H9 (cell line): ENCODE results near the gene SBF1. TPM values are rescaled to one million over a fixed set of nuclear protein-coding genes. Genes with fewer than 3 reads are reported as not detected.

Experiments used
- DNase-seq: peaks from one replicate; pipeline ENCODE4 v3.0.0-alpha.2; 2017
- H2AFZ ChIP-seq: one replicate; pipeline ENCODE4 v1.6.1; 2013; ENCODE audit warnings: mild to moderate bottlenecking, low read length, control low read depth, moderate library complexity
- H2AK5ac ChIP-seq: 2 replicates; pipeline ENCODE4 v1.6.1; 2013; ENCODE audit warnings: low read length, control low read depth, mixed read lengths; ENCODE audit not compliant: insufficient read length
- H2BK120ac ChIP-seq: one replicate; pipeline ENCODE4 v1.6.1; 2013; ENCODE audit warnings: low read depth, mild to moderate bottlenecking, low read length, control low read depth, inconsistent platforms; ENCODE audit not compliant: poor library complexity, severe bottlenecking
- H2BK12ac ChIP-seq: 2 replicates; pipeline ENCODE4 v1.6.1; 2013; ENCODE audit warnings: low read length, control low read depth, mixed read lengths, low read depth; ENCODE audit not compliant: insufficient read length
- H2BK15ac ChIP-seq: 2 replicates; pipeline ENCODE4 v1.6.1; 2013; ENCODE audit warnings: low read depth, low read length, control low read depth
- H2BK20ac ChIP-seq: one replicate; pipeline ENCODE4 v1.6.1; 2013; ENCODE audit warnings: low read depth, mild to moderate bottlenecking, low read length, control low read depth, inconsistent platforms; ENCODE audit not compliant: poor library complexity, severe bottlenecking
- H2BK5ac ChIP-seq: 2 replicates; pipeline ENCODE4 v1.6.1; 2013; ENCODE audit warnings: low read length, control low read depth, mixed read lengths; ENCODE audit not compliant: insufficient read length
- H3K14ac ChIP-seq: 2 replicates; pipeline ENCODE4 v1.6.1; 2013; ENCODE audit warnings: low read length, control low read depth; ENCODE audit not compliant: insufficient read depth
- H3K18ac ChIP-seq: 2 replicates; pipeline ENCODE4 v1.6.1; 2013; ENCODE audit warnings: low read depth, mild to moderate bottlenecking, mixed read lengths, low read length, control low read depth; ENCODE audit not compliant: insufficient read length
- H3K23ac ChIP-seq: 2 replicates; pipeline ENCODE4 v1.6.1; 2013; ENCODE audit warnings: low read length, control low read depth, mixed read lengths, low read depth; ENCODE audit not compliant: insufficient read length
- H3K23me2 ChIP-seq: 2 replicates; pipeline ENCODE4 v1.6.1; 2013; ENCODE audit warnings: low read depth, mild to moderate bottlenecking, mixed read lengths, low read length, control low read depth; ENCODE audit not compliant: insufficient read length, poor library complexity, severe bottlenecking
- H3K27ac ChIP-seq: 2 replicates; pipeline ENCODE4 v1.5.1; 2013; ENCODE audit warnings: low read length, control low read depth, mixed read lengths, low read depth; ENCODE audit not compliant: insufficient read length
- H3K27me3 ChIP-seq: 2 replicates; pipeline ENCODE4 v1.6.1; 2013; ENCODE audit warnings: low read length, control low read depth, inconsistent platforms; ENCODE audit not compliant: insufficient read depth
- H3K4ac ChIP-seq: 2 replicates; pipeline ENCODE4 v1.6.1; 2013; ENCODE audit warnings: low read depth, mild to moderate bottlenecking, control low read depth, inconsistent platforms, low read length, moderate library complexity
- H3K4me1 ChIP-seq: 2 replicates; pipeline ENCODE4 v1.6.1; 2013; ENCODE audit warnings: low read length, control low read depth, inconsistent platforms; ENCODE audit not compliant: insufficient read depth
- H3K4me2 ChIP-seq: 2 replicates; pipeline ENCODE4 v1.6.1; 2013; ENCODE audit warnings: low read length, control low read depth, mixed read lengths; ENCODE audit not compliant: insufficient read length, insufficient read depth
- H3K56ac ChIP-seq: 2 replicates; pipeline ENCODE4 v1.6.1; 2013; ENCODE audit warnings: low read depth, mild to moderate bottlenecking, mixed read lengths, low read length, control low read depth; ENCODE audit not compliant: insufficient read length
- H3K79me1 ChIP-seq: 2 replicates; pipeline ENCODE4 v1.6.1; 2013; ENCODE audit warnings: low read depth, mild to moderate bottlenecking, moderate library complexity, low read length, control low read depth, inconsistent platforms; ENCODE audit not compliant: insufficient read depth, poor library complexity, severe bottlenecking
- H3K79me2 ChIP-seq: 2 replicates; pipeline ENCODE4 v1.6.1; 2013; ENCODE audit warnings: low read length, control low read depth, inconsistent platforms; ENCODE audit not compliant: insufficient read depth
- H3K9ac ChIP-seq: 2 replicates; pipeline ENCODE4 v1.6.1; 2013; ENCODE audit warnings: low read length, control low read depth, mixed read lengths; ENCODE audit not compliant: insufficient read length; ENCODE audit errors: extremely low read depth
- H3K9me3 ChIP-seq: one replicate; pipeline ENCODE4 v1.6.1; 2013; ENCODE audit warnings: low read depth, low read length, inconsistent platforms; ENCODE audit not compliant: control insufficient read depth
- H3T11ph ChIP-seq: one replicate; pipeline ENCODE4 v1.6.1; 2013; ENCODE audit warnings: mild to moderate bottlenecking, low read length, control low read depth, inconsistent platforms
- H4K20me1 ChIP-seq: one replicate; pipeline ENCODE4 v1.6.1; 2013; ENCODE audit not compliant: control insufficient read depth, insufficient read length, insufficient read depth
- H4K5ac ChIP-seq: 2 replicates; pipeline ENCODE4 v1.6.1; 2013; ENCODE audit warnings: low read depth, mild to moderate bottlenecking, mixed read lengths, low read length, control low read depth; ENCODE audit not compliant: insufficient read length
- H4K8ac ChIP-seq: replicated peaks from 2 replicates; pipeline ENCODE4 v1.6.1; 2013; ENCODE audit warnings: low read length, control low read depth, mixed read lengths, low read depth; ENCODE audit not compliant: insufficient read length
- H4K91ac ChIP-seq: 2 replicates; pipeline ENCODE4 v1.6.1; 2013; ENCODE audit warnings: low read depth, mild to moderate bottlenecking, moderate library complexity, mixed read lengths, low read length, control low read depth; ENCODE audit not compliant: insufficient read length
- H3K27ac Mint-ChIP-seq, 3 experiments: 2 replicates in 2 of 3; 3 replicates in 1 of 3; pipeline ENCODE4 v1.8.0; 2020 to 2021; ENCODE audit warnings: mixed read lengths in 3 of 3, mild to moderate bottlenecking in 1 of 3, moderate library complexity in 1 of 3
- H3K27me3 Mint-ChIP-seq: 2 replicates; pipeline ENCODE4 v1.8.0; 2021; ENCODE audit warnings: low read depth, mild to moderate bottlenecking, moderate library complexity, mixed read lengths
- H3K36me3 Mint-ChIP-seq, 3 experiments: 2 replicates in 2 of 3; 3 replicates in 1 of 3; pipeline ENCODE4 v1.8.0; 2020 to 2021; ENCODE audit warnings: low read depth in 3 of 3, mixed read lengths in 3 of 3; ENCODE audit not compliant: insufficient read depth in 1 of 3
- H3K4me1 Mint-ChIP-seq, 2 experiments: 2 replicates each; pipeline ENCODE4 v1.8.0; 2020; ENCODE audit warnings: mixed read lengths in 2 of 2
- H3K4me3 Mint-ChIP-seq, 2 experiments: 2 replicates in 1 of 2; 3 replicates in 1 of 2; pipeline ENCODE4 v1.8.0; 2020 to 2021; ENCODE audit warnings: mild to moderate bottlenecking in 2 of 2, mixed read lengths in 2 of 2, moderate library complexity in 1 of 2
- H3K9me3 Mint-ChIP-seq, 2 experiments: 2 replicates in 1 of 2; 3 replicates in 1 of 2; pipeline ENCODE4 v1.8.0; 2020; ENCODE audit warnings: mild to moderate bottlenecking in 2 of 2, mixed read lengths in 2 of 2, moderate library complexity in 1 of 2
- WGBS: extraction: QIAGEN DNeasy Blood & Tissue Kit; methylation state at CpG from one replicate; pipeline ENCODE4 v1.1.7; 2013; ENCODE audit warnings: missing lambda C conversion rate, low lambda C conversion rate, mixed read lengths; ENCODE audit not compliant: insufficient read length; ENCODE audit errors: extremely low coverage; 5-methylcytosine and 5-hydroxymethylcytosine counted together
- total RNA-seq: library from RNA; stranded (reverse); gene quantifications from 2 replicates; pipeline ENCODE4 v1.2.1, GENCODE V29; 2021
- TF ChIP-seq, protein P1 (sequence below): fragments of 200-600 bp; sonication (generic); conservative IDR thresholded peaks from 3 replicates; pipeline ENCODE4 v1.8.0; 2021; ENCODE audit warnings: antibody characterized with exemption, mild to moderate bottlenecking

The SBF1 gene
- total RNA-seq, 1 experiment from 2014 or later = 69.8 TPM

DNA sequence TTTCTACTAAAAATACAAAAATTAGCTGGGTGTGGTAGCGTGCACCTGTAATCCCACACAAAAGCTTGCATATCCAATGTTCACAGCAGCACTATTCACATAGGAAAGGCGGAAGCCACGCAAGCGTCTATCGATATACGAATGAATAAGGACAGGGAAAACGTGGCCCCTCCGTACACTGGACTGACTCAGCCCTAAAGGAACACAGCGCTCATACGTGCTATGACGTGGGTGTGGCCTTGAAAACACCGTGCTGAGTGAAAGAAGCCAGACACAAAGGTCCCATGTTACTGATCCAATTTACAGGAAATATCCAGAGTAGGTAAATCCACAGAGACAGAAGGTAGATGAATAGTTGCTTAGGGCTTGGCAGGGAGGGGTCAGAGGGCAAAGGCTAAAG is 25.6 kb upstream of the SBF1 start:
- Histone ChIP-seq H3K4me2 (no peak overlapping the region), H4K5ac (no peak overlapping the region), H3K27me3 (no peaks in the 10 kb centered on the region), H3K9me3 (no peaks in the 10 kb centered on the region), H2AFZ (no peak overlapping the region), H3K4me1 (no peaks in the 10 kb centered on the region), H2BK12ac (no peak overlapping the region), H2BK120ac (no peak overlapping the region), H3K79me2 (no peaks in the 10 kb centered on the region), H4K91ac (no peak overlapping the region), H3K27ac (no peak overlapping the region), H2AK5ac (no peak overlapping the region), H3K9ac (no peak overlapping the region), H3K56ac (no peak overlapping the region), H3K14ac (no peak overlapping the region), H3K18ac (no peak overlapping the region), H2BK20ac (no peak overlapping the region), H3T11ph (no peak overlapping the region), H3K79me1 (no peaks in the 10 kb centered on the region), H2BK15ac (no peak overlapping the region), H3K4ac (no peak overlapping the region), H2BK5ac (no peak overlapping the region), H3K23me2 (no peaks in the 10 kb centered on the region), H4K8ac (no peak overlapping the region), H4K20me1 (no peaks in the 10 kb centered on the region), H3K23ac (no peak overlapping the region)
- no CpG with 5 or more reads among the region's 12 CpGs for WGBS
- Mint-ChIP-seq H3K27me3 (peaks cover 10% of the 10 kb centered on the region), H3K36me3 (peaks cover 0 to 3% (median 0%) of the 10 kb centered on the region in 3 experiments; a peak in 2 of 7 replicates), H3K27ac (no peak overlapping the region; a peak in 1 of 7 replicates), H3K9me3 (no peaks in the 10 kb centered on the region; a peak in 1 of 5 replicates), H3K4me1 (peaks cover 5 to 6% of the 10 kb centered on the region in 2 experiments), H3K4me3 (no peak overlapping the region)
- DNase-seq = no peak
- TF ChIP-seq, protein P1, sequence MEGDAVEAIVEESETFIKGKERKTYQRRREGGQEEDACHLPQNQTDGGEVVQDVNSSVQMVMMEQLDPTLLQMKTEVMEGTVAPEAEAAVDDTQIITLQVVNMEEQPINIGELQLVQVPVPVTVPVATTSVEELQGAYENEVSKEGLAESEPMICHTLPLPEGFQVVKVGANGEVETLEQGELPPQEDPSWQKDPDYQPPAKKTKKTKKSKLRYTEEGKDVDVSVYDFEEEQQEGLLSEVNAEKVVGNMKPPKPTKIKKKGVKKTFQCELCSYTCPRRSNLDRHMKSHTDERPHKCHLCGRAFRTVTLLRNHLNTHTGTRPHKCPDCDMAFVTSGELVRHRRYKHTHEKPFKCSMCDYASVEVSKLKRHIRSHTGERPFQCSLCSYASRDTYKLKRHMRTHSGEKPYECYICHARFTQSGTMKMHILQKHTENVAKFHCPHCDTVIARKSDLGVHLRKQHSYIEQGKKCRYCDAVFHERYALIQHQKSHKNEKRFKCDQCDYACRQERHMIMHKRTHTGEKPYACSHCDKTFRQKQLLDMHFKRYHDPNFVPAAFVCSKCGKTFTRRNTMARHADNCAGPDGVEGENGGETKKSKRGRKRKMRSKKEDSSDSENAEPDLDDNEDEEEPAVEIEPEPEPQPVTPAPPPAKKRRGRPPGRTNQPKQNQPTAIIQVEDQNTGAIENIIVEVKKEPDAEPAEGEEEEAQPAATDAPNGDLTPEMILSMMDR = no peak
